ENCODE data around the gene CACNA1G. TPM values are rescaled to one million over a fixed set of nuclear protein-coding genes. Genes with fewer than 3 reads are reported as not detected.

Gene CACNA1G
- total RNA-seq, 2 experiments from 2014 or later = not detected

- Mint-ChIP-seq H3K4me3 (no peak overlapping the region), H3K27ac (no peak overlapping the region), H3K9me3 (no peaks in the 10 kb centered on the region), H3K27me3 (peaks cover 39% of the 10 kb centered on the region), H3K4me1 (peaks cover 2% of the 10 kb centered on the region), H3K36me3 (ENCODE audit: low read depth) (no peaks in the 10 kb centered on the region)
- no peak for DNase-seq
- ChIA-PET POLR2A (no interaction called here), CTCF (no interaction called here)
These were observed 8.1 kb downstream of the CACNA1G start for GRCh38 chr17:50568659-50569058.

GRCh38 chr17:50569592-50569991, 9.1 kb downstream of the CACNA1G start:
- H3K27me3 Mint-ChIP-seq = peaks cover 31% of the 10 kb centered on the region
- ChIA-PET POLR2A (no interaction called here), CTCF (no interaction called here)
- no peak for DNase-seq
- no peak overlapping the region for H3K27ac Mint-ChIP-seq
- H3K9me3 Mint-ChIP-seq = no peaks in the 10 kb centered on the region
- H3K4me3 Mint-ChIP-seq = no peak overlapping the region
- H3K4me1 Mint-ChIP-seq = peaks cover 2% of the 10 kb centered on the region
- no peaks in the 10 kb centered on the region for H3K36me3 Mint-ChIP-seq (ENCODE audit: low read depth)

- POLR2A ChIA-PET = no interaction called here
- no peaks in the 10 kb centered on the region for H3K36me3 Mint-ChIP-seq (ENCODE audit: low read depth)
- H3K27me3 Mint-ChIP-seq = peaks cover 27% of the 10 kb centered on the region
- H3K27ac Mint-ChIP-seq = no peak overlapping the region
- no peaks in the 10 kb centered on the region for H3K9me3 Mint-ChIP-seq
- H3K4me1 Mint-ChIP-seq = peaks cover under 1% of the 10 kb centered on the region
- no peak overlapping the region for H3K4me3 Mint-ChIP-seq
- CTCF ChIA-PET = interaction anchor here (0.5 kb wide), 1 partner anchor 210 kb away, joined by 3 read pairs; no protein-coding TSS in a partner anchor
- no peak for DNase-seq
These were observed 9.5 kb downstream of the CACNA1G start for GRCh38 chr17:50570032-50570431.

GRCh38 chr17:50570528-50570927, 10.0 kb downstream of the CACNA1G start:
- no peak overlapping the region for H3K27ac Mint-ChIP-seq
- DNase-seq = no peak
- no peaks in the 10 kb centered on the region for H3K36me3 Mint-ChIP-seq (ENCODE audit: low read depth)
- no peaks in the 10 kb centered on the region for H3K9me3 Mint-ChIP-seq
- POLR2A ChIA-PET = no interaction called here
- H3K4me3 Mint-ChIP-seq = no peak overlapping the region
- H3K4me1 Mint-ChIP-seq = no peaks in the 10 kb centered on the region
- peaks cover 23% of the 10 kb centered on the region for H3K27me3 Mint-ChIP-seq
- CTCF ChIA-PET = interaction anchor here (0.5 kb wide), 1 partner anchor 209 kb away, joined by 3 read pairs; no protein-coding TSS in a partner anchor

- no peak overlapping the region for H3K27ac Mint-ChIP-seq
- ChIA-PET CTCF (no interaction called here), POLR2A (no interaction called here)
- no peak for DNase-seq
- H3K36me3 Mint-ChIP-seq (ENCODE audit: low read depth) = no peaks in the 10 kb centered on the region
- no peaks in the 10 kb centered on the region for H3K4me1 Mint-ChIP-seq
- no peaks in the 10 kb centered on the region for H3K9me3 Mint-ChIP-seq
- peaks cover 15% of the 10 kb centered on the region for H3K27me3 Mint-ChIP-seq
- H3K4me3 Mint-ChIP-seq = no peak overlapping the region
These were observed 11.2 kb downstream of the CACNA1G start for GRCh38 chr17:50571681-50572080.

- H3K4me3 Mint-ChIP-seq = no peak overlapping the region
- CTCF ChIA-PET = no interaction called here
- H3K27me3 Mint-ChIP-seq = peaks cover 12% of the 10 kb centered on the region
- no peaks in the 10 kb centered on the region for H3K36me3 Mint-ChIP-seq (ENCODE audit: low read depth)
- H3K9me3 Mint-ChIP-seq = no peaks in the 10 kb centered on the region
- no peak for DNase-seq
- no peaks in the 10 kb centered on the region for H3K4me1 Mint-ChIP-seq
- POLR2A ChIA-PET = no interaction called here
- no peak overlapping the region for H3K27ac Mint-ChIP-seq
These were observed 12.0 kb downstream of the CACNA1G start for GRCh38 chr17:50572541-50572940.

- CTCF ChIA-PET = interaction anchor here (0.6 to 0.8 kb wide), 2 partner anchors 52 to 70 kb away, joined by 3 read pairs; no protein-coding TSS in a partner anchor
- no peaks in the 10 kb centered on the region for H3K9me3 Mint-ChIP-seq
- no peaks in the 10 kb centered on the region for H3K36me3 Mint-ChIP-seq (ENCODE audit: low read depth)
- no peak overlapping the region for H3K4me3 Mint-ChIP-seq
- POLR2A ChIA-PET = no interaction called here
- H3K27ac Mint-ChIP-seq = no peak overlapping the region
- no peak for DNase-seq
- H3K27me3 Mint-ChIP-seq = peaks cover 11% of the 10 kb centered on the region
- no peaks in the 10 kb centered on the region for H3K4me1 Mint-ChIP-seq
These were observed 13.5 kb downstream of the CACNA1G start for GRCh38 chr17:50573866-50574611.

GRCh38 chr17:50575581-50576210, 15.2 kb downstream of the CACNA1G start:
- CTCF ChIA-PET = interaction anchor here (1.2 kb wide), 2 partner anchors 29 to 64 kb away, joined by 3 read pairs; no protein-coding TSS in a partner anchor
- H3K27me3 Mint-ChIP-seq = peaks cover 11% of the 10 kb centered on the region
- H3K4me1 Mint-ChIP-seq = no peaks in the 10 kb centered on the region
- no peak overlapping the region for H3K27ac Mint-ChIP-seq
- H3K4me3 Mint-ChIP-seq = no peak overlapping the region
- POLR2A ChIA-PET = no interaction called here
- H3K36me3 Mint-ChIP-seq (ENCODE audit: low read depth) = no peaks in the 10 kb centered on the region
- no peak for DNase-seq
- H3K9me3 Mint-ChIP-seq = no peaks in the 10 kb centered on the region

- CTCF ChIA-PET = no interaction called here
These were observed 16.3 kb downstream of the CACNA1G start for GRCh38 chr17:50576864-50577263.

GRCh38 chr17:50577451-50577954, 17.0 kb downstream of the CACNA1G start:
- POLR2A ChIA-PET = no interaction called here
- H3K27me3 Mint-ChIP-seq = peaks cover 17% of the 10 kb centered on the region
- no peak overlapping the region for H3K4me3 Mint-ChIP-seq
- CTCF ChIA-PET = no interaction called here
- no peak for DNase-seq
- H3K4me1 Mint-ChIP-seq = no peaks in the 10 kb centered on the region
- no peak overlapping the region for H3K27ac Mint-ChIP-seq
- no peaks in the 10 kb centered on the region for H3K9me3 Mint-ChIP-seq
- H3K36me3 Mint-ChIP-seq (ENCODE audit: low read depth) = no peaks in the 10 kb centered on the region

More at GRCh38 chr17:50576864-50577263, 16.3 kb downstream of the CACNA1G start:
- no peaks in the 10 kb centered on the region for H3K9me3 Mint-ChIP-seq
- H3K4me3 Mint-ChIP-seq = no peak overlapping the region
- no peak overlapping the region for H3K27ac Mint-ChIP-seq
- H3K36me3 Mint-ChIP-seq (ENCODE audit: low read depth) = no peaks in the 10 kb centered on the region
- no peak for DNase-seq
- peaks cover 12% of the 10 kb centered on the region for H3K27me3 Mint-ChIP-seq
- POLR2A ChIA-PET = no interaction called here
- H3K4me1 Mint-ChIP-seq = no peaks in the 10 kb centered on the region

- CTCF ChIA-PET = no interaction called here
- no peak overlapping the region for H3K27ac Mint-ChIP-seq
- no peaks in the 10 kb centered on the region for H3K9me3 Mint-ChIP-seq
- H3K4me1 Mint-ChIP-seq = no peaks in the 10 kb centered on the region
- no peak for DNase-seq
- H3K4me3 Mint-ChIP-seq = no peak overlapping the region
- POLR2A ChIA-PET = no interaction called here
- H3K27me3 Mint-ChIP-seq = peaks cover 21% of the 10 kb centered on the region
- no peaks in the 10 kb centered on the region for H3K36me3 Mint-ChIP-seq (ENCODE audit: low read depth)
These were observed 17.7 kb downstream of the CACNA1G start for GRCh38 chr17:50578173-50578572.

- H3K36me3 Mint-ChIP-seq (ENCODE audit: low read depth) = no peaks in the 10 kb centered on the region
- no peak overlapping the region for H3K27ac Mint-ChIP-seq
- ChIA-PET POLR2A (no interaction called here), CTCF (no interaction called here)
- H3K4me3 Mint-ChIP-seq = no peak overlapping the region
- no peak for DNase-seq
- peaks cover 27% of the 10 kb centered on the region for H3K27me3 Mint-ChIP-seq
- H3K9me3 Mint-ChIP-seq = no peaks in the 10 kb centered on the region
- no peaks in the 10 kb centered on the region for H3K4me1 Mint-ChIP-seq
These were observed 18.9 kb downstream of the CACNA1G start for GRCh38 chr17:50579399-50579798.

- no peak for DNase-seq
- no peak overlapping the region for H3K27ac Mint-ChIP-seq
- H3K4me3 Mint-ChIP-seq = no peak overlapping the region
- H3K27me3 Mint-ChIP-seq = peaks cover 27% of the 10 kb centered on the region
- no peaks in the 10 kb centered on the region for H3K9me3 Mint-ChIP-seq
- ChIA-PET POLR2A (no interaction called here), CTCF (no interaction called here)
- H3K4me1 Mint-ChIP-seq = no peaks in the 10 kb centered on the region
- H3K36me3 Mint-ChIP-seq (ENCODE audit: low read depth) = no peaks in the 10 kb centered on the region
These were observed 20.1 kb downstream of the CACNA1G start for GRCh38 chr17:50580646-50581045.

- CTCF ChIA-PET = no interaction called here
These were observed 20.8 kb downstream of the CACNA1G start for GRCh38 chr17:50581316-50581715.

More at GRCh38 chr17:50581316-50581715, 20.8 kb downstream of the CACNA1G start:
- POLR2A ChIA-PET = no interaction called here
- Mint-ChIP-seq H3K4me3 (no peak overlapping the region), H3K36me3 (ENCODE audit: low read depth) (no peaks in the 10 kb centered on the region), H3K9me3 (no peaks in the 10 kb centered on the region), H3K4me1 (no peaks in the 10 kb centered on the region), H3K27ac (no peak overlapping the region), H3K27me3 (peaks cover 27% of the 10 kb centered on the region)
- DNase-seq = no peak
